Heart left ventricle (tissue), 16 donors: Measurements from ENCODE around the gene EIF4H. TPM values are rescaled to one million over a fixed set of nuclear protein-coding genes. Genes with fewer than 3 reads are reported as not detected.

Source experiments
- ATAC-seq, 4 donors: fragments of 200-7000 bp; cut with Tn5 transposase; one replicate each; pipeline ENCODE4 v1.9.1; 2020 to 2022; ENCODE audit warnings: moderate library complexity in 4 of 4, mild to moderate bottlenecking in 3 of 4, moderate number of reproducible peaks in 1 of 4
- DNase-seq, 5 donors: peaks; one replicate each; pipeline ENCODE4 v3.0.0-alpha.2; 2020
- H3K27ac ChIP-seq, 12 donors: fragments of 200-600 bp; sonication (generic) in 4 of 12; one replicate each; pipeline versions ENCODE4 v1.5.0 to v1.8.0; 2016 to 2022; ENCODE audit warnings: mild to moderate bottlenecking in 2 of 12
- H3K27me3 ChIP-seq, 9 donors: fragments of 200-600 bp; sonication (generic) in 2 of 9; one replicate each; pipeline versions ENCODE4 v1.5.1 to v1.8.0; 2016 to 2022; ENCODE audit warnings: mild to moderate bottlenecking in 3 of 9
- H3K36me3 ChIP-seq, 9 donors: fragments of 200-600 bp; sonication (generic) in 2 of 9; one replicate each; pipeline versions ENCODE4 v1.5.0 to v1.8.0; 2018 to 2022; ENCODE audit warnings: mild to moderate bottlenecking in 2 of 9
- H3K4me1 ChIP-seq, 12 donors: fragments of 200-600 bp; sonication (generic) in 4 of 12; one replicate each; pipeline versions ENCODE4 v1.5.0 to v1.8.0; 2016 to 2022; ENCODE audit warnings: mild to moderate bottlenecking in 3 of 12
- H3K4me3 ChIP-seq, 12 donors: fragments of 200-600 bp; sonication (generic) in 4 of 12; one replicate each; pipeline versions ENCODE4 v1.5.0 to v1.8.0; 2017 to 2022; ENCODE audit warnings: mild to moderate bottlenecking in 9 of 12, moderate library complexity in 4 of 12
- H3K9me3 ChIP-seq, 12 donors: fragments of 200-600 bp; sonication (generic) in 4 of 12; one replicate each; pipeline versions ENCODE4 v1.5.0 to v1.8.0; 2016 to 2022; ENCODE audit warnings: mild to moderate bottlenecking in 1 of 12
- CTCF ChIP-seq, 12 donors: fragments of 200-600 bp; sonication (generic) in 4 of 12; IDR thresholded peaks; one replicate each; pipeline versions ENCODE4 v1.5.0 to v1.8.0; 2018 to 2022; ENCODE audit warnings: antibody characterized with exemption in 12 of 12, mild to moderate bottlenecking in 5 of 12
- POLR2A ChIP-seq, 2 donors: fragments of 450-650 bp; IDR thresholded peaks; one replicate each; pipeline ENCODE4 v1.6.1; 2017; ENCODE audit warnings: antibody characterized with exemption in 2 of 2, mild to moderate bottlenecking in 2 of 2, moderate library complexity in 2 of 2
- WGBS, 4 donors: extraction: QIAGEN DNeasy Blood & Tissue Kit in 2 of 4; methylation state at CpG; one replicate each; pipeline versions ENCODE4 v1.1.5 to v1.1.7; 2013 to 2018; 5-methylcytosine and 5-hydroxymethylcytosine counted together
- intact Hi-C, 10 donors: fragments of 100-400 bp; cut with DNase I; formaldehyde crosslinking; loops; one replicate each; pipeline versions ENCODE4 v1.11.1 to v1.14.2; 2022
- polyA plus RNA-seq, 2 donors: library from polyadenylated mRNA; stranded (reverse); fragments of 200-250 nt; gene quantifications; one replicate each; pipeline ENCODE4 v1.2.3, GENCODE V29; 2013
- total RNA-seq, 9 donors: library from RNA; depleted of rRNA in 2 of 9; stranded (reverse); fragments of >200 nt in 2 of 9; fragmentation: NEBNext Ultra II Directional in 3 of 9; extraction: Animal tissue kit (Norgen Biotek cat#: 25700) in 3 of 9; gene quantifications; one replicate each; pipeline versions ENCODE4 v1.1.0 to v1.2.4, GENCODE V29; 2016 to 2023
- donor health status: ischemic (EF 13 %, LVEDD 7.1; RV severe dilation, severe dysfunction).
- donor health status: healthy with polysubstance abuse.
- donor health status: DM: no; HTN: yes; CAD: no.
- donor health status: DM: no; HTN: no; CAD: no.
- donor health status: ischemic (EF 25% LVEDD 6.9; RV normal size, moderate dysfunction).
- donor health status: ischemic (EF 25% LVEDD 5.7; RV mildly dilated, moderate dysfunction).
- donor health status: healthy.
- donor health status: DM: yes; HTN: yes; CAD: no.
- donor health status: ischemic (EF 35%, LVEDD 5.7; RV mildly dilated, moderate dysfunction).
- donor health status: nonischemic (EF 11% LVEDD 7.7; RV severe dilation, severe dysfunction).
- donor health status: DM: yes; HTN: yes; CAD: no.
- donor health status: PGD.
- donor health status: ischemic (EF 29% LVEDD 5.4; RV normal size, mild dysfunction).
- donor health status: nonischemic (EF 23%, LVEDD 6.1; RV moderate dilation, normal function).

Gene EIF4H
- total and polyA plus RNA-seq, 11 donors: 89.0 to 255 (median 196) TPM

- DNase-seq (no peak), ATAC-seq (no peak)
- 72 to 79% (median 74%) methylated on average over 4 of the region's 4 CpGs for WGBS, 4 donors
- Histone ChIP-seq H3K27me3 (no peaks in the 10 kb centered on the region), H3K9me3 (no peaks in the 10 kb centered on the region), H3K27ac (no peak overlapping the region), H3K36me3 (no peaks in the 10 kb centered on the region), H3K4me1 (peaks cover 0 to 10% (median 0%) of the 10 kb centered on the region in 12 donors), H3K4me3 (no peak overlapping the region)
- TF ChIP-seq POLR2A (IDR thresholded peaks at IDR 0.05): no peak
- intact Hi-C loops: no loop called here
Measured at GRCh38 chr7:74130518-74130917, 43.6 kb upstream of the EIF4H start.

GRCh38 chr7:74134117-74134620, 40.0 kb upstream of the EIF4H start:
- no peaks in the 10 kb centered on the region for H3K9me3 ChIP-seq
- WGBS, 4 donors: 68 to 74% (median 70%) methylated on average over 8 of the region's 8 CpGs
- no peak for DNase-seq
- peak in 1 of 4 donors; percentile 41 for ATAC-seq
- no peaks in the 10 kb centered on the region for H3K36me3 ChIP-seq
- no peak overlapping the region for H3K4me3 ChIP-seq
- intact Hi-C loops: no loop called here
- no peak for TF ChIP-seq CTCF (IDR thresholded peaks at IDR 0.05)
- no peak for TF ChIP-seq POLR2A (IDR thresholded peaks at IDR 0.05)
- H3K27me3 ChIP-seq: no peaks in the 10 kb centered on the region
- H3K27ac ChIP-seq: no peak overlapping the region
- H3K4me1 ChIP-seq: peaks cover 0 to 10% (median 0%) of the 10 kb centered on the region in 12 donors

GRCh38 chr7:74138334-74138867, 35.8 kb upstream of the EIF4H start:
- no peaks in the 10 kb centered on the region for H3K36me3 ChIP-seq
- H3K9me3 ChIP-seq: no peaks in the 10 kb centered on the region
- H3K4me1 ChIP-seq: peaks cover 0 to 16% (median 0%) of the 10 kb centered on the region in 12 donors
- no peak for TF ChIP-seq CTCF (IDR thresholded peaks at IDR 0.05)
- TF ChIP-seq POLR2A (IDR thresholded peaks at IDR 0.05): no peak
- no peak for ATAC-seq
- no peak overlapping the region for H3K27ac ChIP-seq
- no peaks in the 10 kb centered on the region for H3K27me3 ChIP-seq
- intact Hi-C loops: no loop called here
- H3K4me3 ChIP-seq: no peak overlapping the region
- 85 to 94% (median 92%) methylated on average over 12 of the region's 12 CpGs for WGBS, 4 donors
- DNase-seq: no peak

DNA sequence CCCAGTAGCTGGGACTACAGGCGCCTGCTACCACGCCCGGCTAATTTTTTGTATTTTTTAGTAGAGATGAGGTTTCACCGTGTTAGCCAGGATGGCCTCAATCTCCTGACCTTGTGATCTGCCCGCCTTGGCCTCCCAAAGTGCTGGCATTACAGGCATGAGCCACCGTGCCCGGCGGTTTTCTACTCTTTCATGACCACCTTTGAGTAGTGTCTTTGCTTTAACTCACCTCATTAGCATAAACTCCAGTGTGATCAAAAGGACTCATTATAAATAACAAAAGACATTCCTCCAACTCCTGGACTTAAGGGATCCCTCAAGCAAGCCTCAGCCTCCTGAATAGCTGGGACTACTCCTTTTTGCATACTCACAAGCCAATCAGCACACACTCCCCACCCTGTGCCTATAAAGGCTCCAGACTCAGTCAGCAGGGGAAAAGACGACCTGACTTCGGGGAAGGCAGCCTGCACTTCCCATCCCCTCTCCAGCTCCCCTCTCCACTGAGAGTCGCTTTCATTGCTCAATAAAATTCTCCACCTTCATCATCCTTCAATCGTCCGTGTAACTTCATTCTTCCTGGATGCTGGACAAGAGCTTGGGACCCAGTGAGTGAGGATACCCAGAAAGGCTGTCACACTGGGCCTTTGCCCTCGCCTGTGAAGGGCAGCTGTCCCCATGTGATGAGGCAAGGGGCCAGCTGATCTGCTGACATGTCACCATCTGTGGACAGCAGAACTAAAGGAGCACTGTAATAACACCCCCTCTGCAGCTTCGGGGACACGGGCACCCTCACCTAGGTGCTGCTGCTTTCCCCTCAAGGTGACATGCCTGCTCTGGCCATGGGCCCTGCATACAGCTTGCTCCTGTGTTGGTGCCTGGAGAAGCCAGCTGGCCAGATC, 35.0 kb upstream of the EIF4H start:
- TF ChIP-seq POLR2A (IDR thresholded peaks at IDR 0.05) (no peak), CTCF (IDR thresholded peaks at IDR 0.05) (no peak)
- 83 to 85% (median 84%) methylated on average over 14 to 16 of the region's 16 CpGs for WGBS, 4 donors

More for the DNA sequence above, 35.0 kb upstream of the EIF4H start:
- Histone ChIP-seq H3K36me3 (no peaks in the 10 kb centered on the region), H3K27ac (no peak overlapping the region), H3K27me3 (no peaks in the 10 kb centered on the region), H3K9me3 (no peaks in the 10 kb centered on the region), H3K4me1 (peaks cover 0 to 11% (median 0%) of the 10 kb centered on the region in 12 donors), H3K4me3 (no peak overlapping the region)
- intact Hi-C loops: no loop called here
- DNase-seq (peak in 2 of 5 donors; percentile 33 to 50), ATAC-seq (peak in 3 of 4 donors; percentile 29 to 73 (median 63))
